ENCODE results near the gene NACC2.

Gene NACC2

GRCh38 chr9:136050701-136051452 is 44.2 kb downstream of the NACC2 start:
- peak overlapping the region; percentile 57 for H3K4me3 ChIP-seq (ENCODE audit: low read depth, low read length)
- no peak for TF ChIP-seq CTCF (IDR thresholded peaks at IDR 0.05; ENCODE audit: control insufficient read depth, extremely low read depth, insufficient read depth)
- no peak for DNase-seq (ENCODE audit: low read depth)

- no peak for DNase-seq (ENCODE audit: low read depth)
- H3K4me3 ChIP-seq (ENCODE audit: low read depth, low read length): no peak overlapping the region
- no peak for TF ChIP-seq CTCF (IDR thresholded peaks at IDR 0.05; ENCODE audit: control insufficient read depth, extremely low read depth, insufficient read depth)
These were observed 44.8 kb downstream of the NACC2 start for GRCh38 chr9:136050266-136050700.

DNA sequence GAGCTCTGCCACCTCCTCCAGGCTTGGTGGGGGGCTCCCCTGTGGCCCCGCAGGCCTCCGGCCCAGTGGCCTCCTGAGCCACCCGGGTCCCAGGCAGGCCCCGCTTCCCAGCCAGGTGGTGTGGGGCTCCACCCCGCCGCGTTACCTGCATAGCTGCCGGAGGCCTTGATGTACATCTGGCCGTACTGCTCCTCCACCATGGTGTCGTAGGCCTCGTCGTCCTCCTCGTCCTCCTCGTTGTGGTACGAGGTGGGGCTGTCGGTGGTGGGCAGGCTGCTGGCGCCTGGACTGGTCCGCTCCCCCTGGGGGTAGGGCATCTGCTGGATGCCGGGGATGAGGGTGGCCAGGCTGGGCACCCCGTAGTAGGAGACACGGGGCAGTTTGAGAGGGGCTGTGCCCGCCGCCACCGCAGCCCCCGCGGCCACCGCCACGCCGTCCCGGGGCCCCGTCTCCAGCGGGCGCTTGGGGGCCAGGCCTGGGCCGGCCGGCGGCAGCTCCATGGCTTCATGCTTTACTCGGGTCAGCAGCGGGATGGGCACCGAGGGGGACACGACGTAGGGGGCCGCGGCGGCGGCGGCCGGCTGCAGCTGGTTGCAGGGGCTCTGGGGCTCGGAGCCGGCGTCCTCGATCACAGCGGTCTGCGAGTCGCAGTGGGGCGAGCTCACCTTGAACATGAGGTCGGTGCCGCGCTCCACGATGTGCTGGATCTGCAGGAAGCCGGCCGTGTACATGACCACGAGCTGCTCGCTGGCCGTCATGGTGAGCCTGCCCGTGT is 45.4 kb downstream of the NACC2 start:
- no peak for TF ChIP-seq CTCF (IDR thresholded peaks at IDR 0.05; ENCODE audit: control insufficient read depth, extremely low read depth, insufficient read depth)
- H3K4me3 ChIP-seq (ENCODE audit: low read depth, low read length): no peak overlapping the region
- DNase-seq (ENCODE audit: low read depth): no peak

- no peak overlapping the region for H3K4me3 ChIP-seq (ENCODE audit: low read depth, low read length)
- no peak for TF ChIP-seq CTCF (IDR thresholded peaks at IDR 0.05; ENCODE audit: control insufficient read depth, extremely low read depth, insufficient read depth)
- no peak for DNase-seq (ENCODE audit: low read depth)
These were observed 46.3 kb downstream of the NACC2 start for GRCh38 chr9:136048560-136049411.

DNA sequence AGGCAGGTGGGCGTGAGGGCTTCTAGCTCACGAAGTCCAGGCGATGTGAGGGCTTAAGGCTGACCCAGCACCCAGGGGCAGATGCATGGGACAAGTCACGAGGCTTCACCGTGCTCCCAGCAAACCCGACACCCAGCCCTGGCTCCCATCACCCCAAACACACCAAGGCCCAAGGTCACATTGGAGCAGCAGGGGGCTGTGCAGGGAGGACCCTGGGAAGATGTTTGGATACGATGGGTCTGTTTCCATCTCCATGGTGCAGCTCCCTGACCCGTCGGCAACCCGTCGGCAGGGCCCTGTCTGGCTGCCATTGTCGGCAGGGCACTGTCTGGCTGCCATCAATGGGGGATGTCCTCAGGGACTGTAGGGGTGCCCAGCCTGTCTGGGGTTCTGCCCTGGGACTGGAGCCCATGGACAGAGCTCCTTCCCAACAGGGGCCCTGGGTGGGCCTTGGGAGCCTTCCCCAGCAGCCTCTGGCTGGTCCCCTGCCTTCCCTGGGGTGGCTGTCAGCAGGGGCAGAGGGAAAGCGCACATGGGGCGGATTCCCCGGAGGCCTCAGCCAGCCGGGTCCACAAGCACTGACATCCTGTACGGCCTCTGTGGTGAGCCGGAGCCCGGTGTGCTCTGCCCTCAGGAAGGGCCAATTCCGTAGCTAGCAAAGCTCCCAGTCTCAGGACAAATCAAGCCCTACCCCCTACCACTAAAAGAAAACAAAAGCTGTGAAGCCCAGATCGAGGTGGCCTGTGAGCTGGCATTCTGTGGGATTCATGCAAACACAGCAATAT is 47.1 kb downstream of the NACC2 start:
- H3K4me3 ChIP-seq (ENCODE audit: low read depth, low read length): no peak overlapping the region
- TF ChIP-seq CTCF (IDR thresholded peaks at IDR 0.05; ENCODE audit: control insufficient read depth, extremely low read depth, insufficient read depth): no peak
- no peak for DNase-seq (ENCODE audit: low read depth)

Data from LNCaP clone FGC (cell line).